ENCODE data around the gene NDUFC2.
"Not testable (repeated sequence)": the region's sequence is repeated elsewhere in the genome, so short reads cannot be mapped to it uniquely, and the experiment has no call there.

The NDUFC2 gene

GRCh38 chr11:78085972-78086371 lies 6.3 kb upstream of the NDUFC2 start:
- TF ChIP-seq CTCF (conservative IDR thresholded peaks at IDR 0.05; ENCODE audit: low read depth, low read length): no peak
- no peaks in the 10 kb centered on the region for H4K20me1 ChIP-seq (ENCODE audit: insufficient read depth)
- H3K4me3 ChIP-seq (IDR thresholded peaks at IDR 0.05; ENCODE audit: insufficient read depth, low read depth, low read length): no peak overlapping the region
- H3K36me3 ChIP-seq (ENCODE audit: insufficient read depth): no peaks in the 10 kb centered on the region
- H3K79me2 ChIP-seq (ENCODE audit: insufficient read depth, low read depth): no peaks in the 10 kb centered on the region
- no peak overlapping the region for H2AFZ ChIP-seq (ENCODE audit: low read depth)
- no peaks in the 10 kb centered on the region for H3K4me1 ChIP-seq (ENCODE audit: low read depth, poor library complexity, severe bottlenecking)
- H3K9ac ChIP-seq: no peak overlapping the region
- no peak overlapping the region for H3K4me2 ChIP-seq
- H3K27me3 ChIP-seq (ENCODE audit: insufficient read depth, low read depth): no peaks in the 10 kb centered on the region
- H3K27ac ChIP-seq: no peak overlapping the region

GRCh38 chr11:78084506-78084905 lies 4.8 kb upstream of the NDUFC2 start:
- not testable (repeated sequence) for H4K20me1 ChIP-seq (ENCODE audit: insufficient read depth); H3K27ac ChIP-seq; H2AFZ ChIP-seq (ENCODE audit: low read depth); H3K4me2 ChIP-seq; H3K9ac ChIP-seq; H3K36me3 ChIP-seq (ENCODE audit: insufficient read depth); H3K79me2 ChIP-seq (ENCODE audit: insufficient read depth, low read depth); H3K4me3 ChIP-seq (IDR thresholded peaks at IDR 0.05; ENCODE audit: insufficient read depth, low read depth, low read length); H3K27me3 ChIP-seq (ENCODE audit: insufficient read depth, low read depth); H3K4me1 ChIP-seq (ENCODE audit: low read depth, poor library complexity, severe bottlenecking)

- H3K36me3 ChIP-seq (ENCODE audit: insufficient read depth): no peaks in the 10 kb centered on the region
- no peak overlapping the region for H3K4me3 ChIP-seq (IDR thresholded peaks at IDR 0.05; ENCODE audit: insufficient read depth, low read depth, low read length)
- H3K27ac ChIP-seq: no peak overlapping the region
- H4K20me1 ChIP-seq (ENCODE audit: insufficient read depth): no peaks in the 10 kb centered on the region
- H3K79me2 ChIP-seq (ENCODE audit: insufficient read depth, low read depth): peaks cover 15% of the 10 kb centered on the region
- H3K27me3 ChIP-seq (ENCODE audit: insufficient read depth, low read depth): no peaks in the 10 kb centered on the region
- no peak overlapping the region for H3K9ac ChIP-seq
- no peak for TF ChIP-seq CTCF (conservative IDR thresholded peaks at IDR 0.05; ENCODE audit: low read depth, low read length)
- H3K4me2 ChIP-seq: no peak overlapping the region
- peaks cover 16% of the 10 kb centered on the region for H3K4me1 ChIP-seq (ENCODE audit: low read depth, poor library complexity, severe bottlenecking)
- H2AFZ ChIP-seq (ENCODE audit: low read depth): no peak overlapping the region
These were observed 3.4 kb upstream of the NDUFC2 start for GRCh38 chr11:78083021-78083420.

- no peak overlapping the region for H2AFZ ChIP-seq (ENCODE audit: low read depth)
- H3K4me2 ChIP-seq: no peak overlapping the region
- H3K4me1 ChIP-seq (ENCODE audit: low read depth, poor library complexity, severe bottlenecking): peaks cover 24% of the 10 kb centered on the region
- H4K20me1 ChIP-seq (ENCODE audit: insufficient read depth): no peaks in the 10 kb centered on the region
- H3K27ac ChIP-seq: no peak overlapping the region
- TF ChIP-seq CTCF (conservative IDR thresholded peaks at IDR 0.05; ENCODE audit: low read depth, low read length): no peak
- no peak overlapping the region for H3K9ac ChIP-seq
- H3K4me3 ChIP-seq (IDR thresholded peaks at IDR 0.05; ENCODE audit: insufficient read depth, low read depth, low read length): no peak overlapping the region
- no peaks in the 10 kb centered on the region for H3K36me3 ChIP-seq (ENCODE audit: insufficient read depth)
- peaks cover 24% of the 10 kb centered on the region for H3K79me2 ChIP-seq (ENCODE audit: insufficient read depth, low read depth)
- no peaks in the 10 kb centered on the region for H3K27me3 ChIP-seq (ENCODE audit: insufficient read depth, low read depth)
These were observed 2.5 kb upstream of the NDUFC2 start for GRCh38 chr11:78082146-78082545.

- Histone ChIP-seq H4K20me1 (ENCODE audit: insufficient read depth) (no peaks in the 10 kb centered on the region), H3K4me2 (no peak overlapping the region), H3K27me3 (ENCODE audit: insufficient read depth, low read depth) (no peaks in the 10 kb centered on the region), H2AFZ (ENCODE audit: low read depth) (no peak overlapping the region), H3K36me3 (ENCODE audit: insufficient read depth) (no peaks in the 10 kb centered on the region), H3K4me3 (IDR thresholded peaks at IDR 0.05; ENCODE audit: insufficient read depth, low read depth, low read length) (no peak overlapping the region), H3K79me2 (ENCODE audit: insufficient read depth, low read depth) (peaks cover 30% of the 10 kb centered on the region), H3K4me1 (ENCODE audit: low read depth, poor library complexity, severe bottlenecking) (peaks cover 24% of the 10 kb centered on the region), H3K27ac (no peak overlapping the region), H3K9ac (no peak overlapping the region)
- no peak for TF ChIP-seq CTCF (conservative IDR thresholded peaks at IDR 0.05; ENCODE audit: low read depth, low read length)
These were observed 1.9 kb upstream of the NDUFC2 start for GRCh38 chr11:78081583-78081982.
